ENCODE measurements around the gene NSD1.
"Not testable (repeated sequence)": the region's sequence is repeated elsewhere in the genome, so short reads cannot be mapped to it uniquely, and the experiment has no call there.

Gene NSD1

DNA sequence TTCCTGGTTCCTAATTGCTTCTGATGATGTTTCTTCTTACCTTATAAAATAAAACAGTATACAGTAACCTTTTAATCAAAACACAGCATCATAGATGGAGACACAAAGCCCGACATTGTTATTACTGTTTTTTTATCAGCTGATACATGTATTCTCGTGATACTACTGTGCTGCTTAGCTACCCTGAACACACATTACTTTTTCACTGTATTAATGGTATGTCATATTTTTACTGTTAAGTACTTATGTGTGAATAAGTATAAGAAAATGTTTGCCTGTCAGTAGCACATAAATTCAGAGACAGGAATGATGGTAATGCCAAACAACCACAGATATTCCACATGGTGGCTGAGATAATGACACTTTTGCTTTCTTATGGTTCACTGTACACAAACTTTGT is 101.3 kb downstream of the NSD1 start:
- no peak for DNase-seq

- no peak for DNase-seq
Observed at GRCh38 chr5:177241768-177242167, 108.2 kb downstream of the NSD1 start.

- no peak for DNase-seq
Observed at GRCh38 chr5:177242304-177242703, 108.7 kb downstream of the NSD1 start.

- DNase-seq: no peak
Observed at GRCh38 chr5:177249761-177250537, 116.4 kb downstream of the NSD1 start.

DNA sequence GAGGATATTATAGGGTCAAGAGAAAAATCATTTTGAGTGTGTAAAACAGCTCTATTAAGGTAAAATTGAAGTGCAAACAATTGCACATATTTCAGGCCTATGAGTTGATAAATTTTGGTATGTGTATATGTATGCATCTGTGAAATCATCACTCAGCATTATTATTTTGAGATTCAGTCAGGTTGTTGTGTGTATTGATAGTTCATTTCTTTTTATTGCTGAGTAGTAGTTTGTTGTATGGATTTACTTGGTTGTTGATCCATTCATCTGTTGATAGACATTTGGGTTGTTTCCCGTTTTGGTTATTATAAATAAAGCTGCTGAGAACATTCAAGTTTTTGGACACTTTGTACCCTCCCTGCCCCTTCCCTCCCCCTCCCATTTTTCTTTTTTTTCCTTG is 119.7 kb downstream of the NSD1 start:
- no peak for DNase-seq

DNA sequence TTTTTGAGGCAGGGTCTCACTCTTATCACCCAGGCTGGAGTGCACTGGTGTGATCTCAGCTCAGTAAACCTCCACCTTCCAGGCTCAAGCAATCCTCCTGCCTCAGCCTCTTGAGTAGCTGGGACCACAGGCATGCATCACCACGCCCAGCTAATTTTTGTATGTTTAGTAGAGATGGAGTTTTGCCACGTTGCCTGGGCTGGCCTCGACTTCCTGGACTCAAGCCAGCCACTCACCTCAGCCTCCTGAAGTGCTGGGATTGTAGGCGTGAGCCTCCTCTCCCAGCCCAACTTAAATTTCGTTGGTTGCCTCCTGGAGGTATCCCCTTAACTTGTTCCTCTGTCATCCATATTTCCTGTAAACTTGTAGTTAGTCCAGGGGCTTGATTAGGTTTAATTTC is 122.7 kb downstream of the NSD1 start:
- no peak for DNase-seq

DNA sequence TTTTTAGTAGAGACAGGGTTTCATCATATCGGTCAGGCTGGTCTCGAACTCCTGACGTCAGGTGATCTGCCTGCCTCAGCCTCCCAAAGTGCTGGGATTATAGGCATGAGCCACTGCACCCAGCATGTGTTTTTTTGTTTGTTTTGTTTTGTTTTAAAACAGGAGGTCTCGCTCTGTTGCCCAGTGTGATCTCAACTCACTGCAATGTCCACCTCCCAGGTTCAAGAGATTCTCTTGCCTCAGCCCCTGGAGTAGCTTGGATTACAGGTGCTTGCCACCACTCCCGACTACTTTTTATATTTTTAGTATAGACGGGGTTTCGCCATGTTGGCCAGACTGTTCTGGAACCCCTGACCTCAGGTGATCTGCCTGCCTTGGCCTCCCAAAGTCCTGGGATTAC is 125.1 kb downstream of the NSD1 start:
- DNase-seq: not testable (repeated sequence)

- DNase-seq: no peak
Observed at GRCh38 chr5:177260961-177261360, 127.4 kb downstream of the NSD1 start.

DNA sequence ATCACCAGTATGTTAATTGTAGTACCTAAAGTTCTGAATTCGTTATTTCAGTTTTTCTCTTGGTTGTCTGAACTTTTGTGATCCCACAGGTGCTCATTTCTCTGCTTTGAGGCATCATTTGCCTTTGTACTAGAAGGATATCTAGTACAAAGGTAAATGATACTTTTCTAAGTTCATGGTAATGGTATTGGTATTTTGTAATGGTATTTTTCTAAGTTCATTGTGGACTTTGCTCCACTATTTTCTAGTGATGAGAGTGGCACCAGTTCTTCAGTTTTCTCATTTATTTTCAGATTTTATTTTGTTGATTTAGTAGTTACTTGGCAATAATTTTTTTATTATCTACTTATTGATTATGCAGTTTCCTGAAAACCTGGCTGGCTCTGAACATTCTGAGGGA is 127.9 kb downstream of the NSD1 start:
- no peak for DNase-seq

- no peak for DNase-seq
Observed at GRCh38 chr5:177264178-177264577, 130.6 kb downstream of the NSD1 start.

- no peak for DNase-seq
Observed at GRCh38 chr5:177265395-177265794, 131.8 kb downstream of the NSD1 start.

DNA sequence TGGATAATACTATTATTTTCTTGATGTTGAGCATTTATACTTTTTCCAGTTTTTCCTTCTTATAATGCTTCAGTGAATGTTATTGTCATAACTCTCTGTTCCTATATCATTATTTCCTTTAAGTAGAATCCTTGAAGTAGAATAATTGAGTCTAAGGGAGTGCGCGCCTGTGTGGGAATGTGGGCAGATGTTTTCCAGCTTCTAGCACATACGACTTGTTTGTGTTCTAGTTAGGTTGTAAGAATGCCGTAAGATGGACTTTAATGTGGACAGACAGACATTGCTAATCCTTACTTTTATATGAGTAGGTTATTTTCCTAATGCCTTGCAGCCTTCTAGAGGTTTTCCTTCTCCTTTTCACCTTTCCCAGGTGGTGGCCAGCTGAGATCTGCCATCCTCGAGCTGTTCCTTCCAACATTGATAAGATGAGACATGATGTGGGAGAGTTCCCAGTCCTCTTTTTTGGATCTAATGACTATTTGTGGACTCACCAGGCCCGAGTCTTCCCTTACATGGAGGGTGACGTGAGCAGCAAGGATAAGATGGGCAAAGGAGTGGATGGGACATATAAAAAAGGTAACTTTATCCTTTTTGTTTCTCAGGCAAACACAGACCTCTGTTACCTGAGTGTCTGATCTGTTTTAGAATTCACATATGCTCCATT is 135.8 kb downstream of the NSD1 start:
- no peak for DNase-seq

DNA sequence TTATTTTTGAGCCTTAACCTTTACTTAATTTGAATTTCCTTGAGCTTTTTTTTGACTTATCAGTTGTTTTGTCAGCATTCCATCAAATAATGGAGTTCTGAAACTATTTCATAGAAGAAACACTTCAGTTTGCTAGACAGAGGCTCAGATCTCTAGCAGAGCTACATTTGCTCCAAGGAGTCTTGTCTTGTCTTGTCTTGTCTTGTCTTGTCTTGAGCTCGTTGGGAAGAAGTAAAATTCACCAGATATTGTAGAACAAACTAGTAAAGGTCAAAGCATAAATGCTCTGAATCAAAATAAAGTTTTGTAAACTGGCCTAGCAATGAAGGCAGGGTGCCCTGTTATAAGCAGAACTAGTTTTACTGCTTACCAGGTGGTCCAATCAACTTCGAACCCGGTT is 136.4 kb downstream of the NSD1 start:
- no peak for DNase-seq

DNA sequence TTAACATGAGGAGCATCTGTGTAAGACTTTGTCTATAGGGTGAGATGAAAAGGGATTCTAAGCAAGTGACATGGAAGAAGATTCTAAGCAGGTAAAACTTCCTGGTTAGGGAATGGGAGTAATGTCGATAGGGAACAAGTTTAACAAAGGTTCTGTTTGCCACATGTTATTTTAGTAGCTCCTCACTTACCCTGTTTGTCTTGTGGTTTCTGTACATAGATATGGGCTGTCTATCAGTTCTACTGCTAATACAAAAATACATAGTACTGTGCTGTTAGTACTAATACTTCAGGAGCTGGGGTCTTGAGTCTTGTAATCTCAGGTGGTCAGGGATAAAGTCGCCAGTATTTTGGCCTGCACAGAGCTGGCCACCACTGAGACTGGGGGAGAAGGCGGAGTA is 137.1 kb downstream of the NSD1 start:
- no peak for DNase-seq

GRCh38 chr5:177271113-177271512 is 137.5 kb downstream of the NSD1 start:
- DNase-seq: no peak

GRCh38 chr5:177275883-177276282 is 142.3 kb downstream of the NSD1 start:
- DNase-seq: no peak

DNA sequence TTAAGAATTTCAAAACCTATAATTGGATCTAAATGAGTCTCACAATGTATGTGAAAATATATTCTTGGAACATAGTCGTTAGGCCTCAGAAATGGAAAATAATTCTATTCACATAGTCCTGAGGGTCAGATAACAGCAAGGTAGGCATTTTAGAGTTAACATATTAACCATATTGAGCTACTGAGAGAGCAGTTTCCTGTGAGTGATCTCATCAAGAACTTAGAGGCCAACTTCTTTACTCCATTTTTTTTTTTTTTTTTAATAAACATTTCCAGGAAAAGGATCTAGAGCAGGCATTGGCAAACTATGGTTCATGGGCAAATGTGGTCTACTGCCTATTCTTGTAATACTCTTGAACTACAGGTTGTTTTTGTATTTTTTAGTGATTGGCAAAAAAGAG is 143.3 kb downstream of the NSD1 start:
- no peak for DNase-seq

- no peak for DNase-seq
Observed at GRCh38 chr5:177288191-177288590, 154.6 kb downstream of the NSD1 start.

GRCh38 chr5:177290816-177291596 is 157.4 kb downstream of the NSD1 start:
- DNase-seq: no peak

DNA sequence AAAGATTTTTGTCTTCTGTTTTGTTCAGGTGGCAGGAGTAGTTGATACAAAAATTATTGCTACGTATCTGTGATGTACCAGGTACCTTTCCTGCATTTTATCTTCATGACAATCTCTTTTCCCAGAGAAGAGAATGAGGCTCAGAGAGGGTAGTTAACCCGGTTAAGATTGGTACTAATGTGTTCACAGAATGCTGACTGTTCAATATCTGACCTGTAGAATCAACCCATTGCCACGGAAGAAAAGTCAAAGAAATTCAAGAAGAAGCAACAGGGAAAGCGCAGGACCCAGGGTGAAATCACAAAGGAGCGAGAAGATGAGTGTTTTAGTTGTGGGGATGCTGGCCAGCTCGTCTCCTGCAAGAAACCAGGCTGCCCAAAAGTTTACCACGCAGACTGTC is 158.2 kb downstream of the NSD1 start:
- no peak for DNase-seq

DNA sequence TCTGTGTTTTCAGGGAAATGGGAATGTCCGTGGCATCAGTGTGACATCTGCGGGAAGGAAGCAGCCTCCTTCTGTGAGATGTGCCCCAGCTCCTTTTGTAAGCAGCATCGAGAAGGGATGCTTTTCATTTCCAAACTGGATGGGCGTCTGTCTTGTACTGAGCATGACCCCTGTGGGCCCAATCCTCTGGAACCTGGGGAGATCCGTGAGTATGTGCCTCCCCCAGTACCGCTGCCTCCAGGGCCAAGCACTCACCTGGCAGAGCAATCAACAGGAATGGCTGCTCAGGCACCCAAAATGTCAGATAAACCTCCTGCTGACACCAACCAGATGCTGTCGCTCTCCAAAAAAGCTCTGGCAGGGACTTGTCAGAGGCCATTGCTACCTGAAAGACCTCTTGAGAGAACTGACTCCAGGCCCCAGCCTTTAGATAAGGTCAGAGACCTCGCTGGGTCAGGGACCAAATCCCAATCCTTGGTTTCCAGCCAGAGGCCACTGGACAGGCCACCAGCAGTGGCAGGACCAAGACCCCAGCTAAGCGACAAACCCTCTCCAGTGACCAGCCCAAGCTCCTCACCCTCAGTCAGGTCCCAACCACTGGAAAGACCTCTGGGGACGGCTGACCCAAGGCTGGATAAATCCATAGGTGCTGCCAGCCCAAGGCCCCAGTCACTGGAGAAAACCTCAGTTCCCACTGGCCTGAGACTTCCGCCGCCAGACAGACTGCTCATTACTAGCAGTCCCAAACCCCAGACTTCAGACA is 160.4 kb downstream of the NSD1 start:
- DNase-seq: no peak

- no peak for DNase-seq
Observed at GRCh38 chr5:177294632-177295031, 161.1 kb downstream of the NSD1 start.

- no peak for DNase-seq
Observed at GRCh38 chr5:177295924-177296323, 162.4 kb downstream of the NSD1 start.
